GM12878 (cell line): ENCODE results near the gene L3MBTL1.

Experiments
- MAX ChIP-seq: IDR thresholded peaks from 2 replicates; pipeline ENCODE4 v1.6.1; 2012; ENCODE audit warnings: low read depth, low read length, improper control_type of control experiment
- NR2C1 ChIP-seq: fragments of 450-650 bp; IDR thresholded peaks from 2 replicates; pipeline ENCODE4 v1.6.1; 2017; ENCODE audit warnings: antibody characterized with exemption, mild to moderate bottlenecking, moderate library complexity
- POLR2AphosphoS5 ChIP-seq: IDR thresholded peaks from 2 replicates; pipeline ENCODE4 v1.6.1; 2011; ENCODE audit warnings: mild to moderate bottlenecking, low read length, inconsistent platforms
- SMAD1 ChIP-seq: fragments of 450-650 bp; IDR thresholded peaks from 2 replicates; pipeline ENCODE4 v1.6.1; 2018; ENCODE audit warnings: mild to moderate bottlenecking, low read depth; ENCODE audit not compliant: partially characterized antibody
- ZBTB40 ChIP-seq: fragments of 450-650 bp; IDR thresholded peaks from 2 replicates; pipeline ENCODE4 v1.6.1; 2016; ENCODE audit warnings: mild to moderate bottlenecking, moderate library complexity, borderline replicate concordance

- TF ChIP-seq ZBTB40 (no peak), POLR2AphosphoS5 (no peak), MAX (no peak), SMAD1 (no peak), NR2C1 (no peak)
These were observed 33.2 kb downstream of the L3MBTL1 start for GRCh38 chr20:43540673-43541060.
